SK-N-SH (cell line): ENCODE data around the gene FADS3. TPM values are rescaled to one million over a fixed set of nuclear protein-coding genes. Genes with fewer than 3 reads are reported as not detected.

ENCODE experiments used
- CTCF ChIA-PET: fragments of 300-600, 350-600 bp; formaldehyde crosslinking; extraction: SDS; loops from one replicate; lab custom pipeline; 2021; lab: Yijun Ruan, JAX
- POLR2A ChIA-PET: fragments of 350-600 bp; sonication (Branson Sonifier 250); formaldehyde crosslinking; extraction: SDS; loops from one replicate; lab custom pipeline; 2020; ENCODE audit warnings: antibody characterized with exemption, inconsistent platforms; lab: Yijun Ruan, JAX
- DNase-seq: peaks from one replicate; pipeline ENCODE4 v3.0.0; 2012
- H2AFZ ChIP-seq: fragments of 200-600 bp; sonication (generic); 2 replicates; pipeline ENCODE4 v1.8.1; 2016; ENCODE audit warnings: antibody characterized with exemption, mild to moderate bottlenecking, low read depth
- H3F3A ChIP-seq: fragments of 200-600 bp; sonication (generic); replicated peaks from 2 replicates; pipeline ENCODE3; 2016; ENCODE audit warnings: antibody characterized with exemption, mild to moderate bottlenecking; ENCODE audit not compliant: insufficient read depth
- H3K27ac ChIP-seq, 2 experiments: fragments of 200-500 bp in 1 of 2; fragments of 200-600 bp in 1 of 2; sonication (Bioruptor generic) in 1 of 2; sonication (generic), shearing (Covaris generic) in 1 of 2; 2 replicates each; pipeline versions ENCODE4 v1.5.1 to v1.6.1; 2014 to 2016; ENCODE audit warnings: low read depth in 2 of 2, inconsistent platforms in 1 of 2, low read length in 1 of 2, mild to moderate bottlenecking in 1 of 2, mixed read lengths in 1 of 2
- H3K27me3 ChIP-seq: fragments of 200-600 bp; sonication (generic), shearing (Covaris generic); 2 replicates; pipeline ENCODE4 v1.6.1; 2016; ENCODE audit warnings: mixed run types; ENCODE audit not compliant: insufficient read depth
- H3K36me3 ChIP-seq, 2 experiments: fragments of 200-500 bp in 1 of 2; fragments of 200-600 bp in 1 of 2; sonication (Bioruptor generic) in 1 of 2; sonication (generic) in 1 of 2; replicated peaks in 1 of 2; 2 replicates each; pipeline versions ENCODE3 to v1.5.1; 2014 to 2016; ENCODE audit warnings: low read length in 1 of 2, mild to moderate bottlenecking in 1 of 2; ENCODE audit not compliant: insufficient read depth in 2 of 2, control insufficient read depth in 1 of 2
- H3K4me1 ChIP-seq, 2 experiments: fragments of 200-500 bp in 1 of 2; fragments of 200-600 bp in 1 of 2; sonication (Bioruptor generic) in 1 of 2; sonication (generic), shearing (Covaris generic) in 1 of 2; 2 replicates each; pipeline versions ENCODE4 v1.5.1 to v1.6.1; 2014 to 2016; ENCODE audit warnings: low read depth in 1 of 2, low read length in 1 of 2, mixed run types in 1 of 2; ENCODE audit not compliant: insufficient read depth in 2 of 2, control insufficient read depth in 1 of 2
- H3K4me2 ChIP-seq: fragments of 200-600 bp; sonication (generic), shearing (Covaris generic); 2 replicates; pipeline ENCODE4 v1.6.1; 2017; ENCODE audit warnings: mixed run types
- H3K4me3 ChIP-seq, 2 experiments: fragments of 200-500 bp in 1 of 2; fragments of 200-600 bp in 1 of 2; sonication (Bioruptor generic) in 1 of 2; sonication (generic), shearing (Covaris generic) in 1 of 2; 2 replicates each; pipeline versions ENCODE4 v1.5.1 to v1.8.1; 2014 to 2016; ENCODE audit warnings: low read depth in 2 of 2, inconsistent platforms in 1 of 2, low read length in 1 of 2, mild to moderate bottlenecking in 1 of 2, mixed read lengths in 1 of 2, moderate library complexity in 1 of 2
- H3K79me2 ChIP-seq: fragments of 200-600 bp; sonication (generic); 2 replicates; pipeline ENCODE4 v1.8.1; 2017; ENCODE audit warnings: mild to moderate bottlenecking; ENCODE audit not compliant: insufficient read depth
- H3K9ac ChIP-seq: fragments of 200-600 bp; sonication (generic); 2 replicates; pipeline ENCODE4 v1.6.1; 2017; ENCODE audit warnings: mixed run types
- H3K9me2 ChIP-seq: fragments of 200-600 bp; sonication (generic); 2 replicates; pipeline ENCODE4 v1.6.1; 2017; ENCODE audit warnings: mixed run types
- H3K9me3 ChIP-seq: fragments of 200-600 bp; sonication (generic); 2 replicates; pipeline ENCODE4 v1.6.1; 2017; ENCODE audit warnings: mixed run types, mild to moderate bottlenecking, moderate library complexity
- H4K20me1 ChIP-seq: fragments of 200-600 bp; sonication (generic); 2 replicates; pipeline ENCODE4 v1.6.1; 2017; ENCODE audit warnings: mild to moderate bottlenecking, mixed run types; ENCODE audit not compliant: insufficient read depth
- ELF1 ChIP-seq: IDR thresholded peaks from 2 replicates; pipeline ENCODE4 v1.4.0; 2012
- EP300 ChIP-seq, 2 experiments: IDR thresholded peaks; 2 replicates each; pipeline versions ENCODE4 v1.4.0 to v1.6.1; 2012; ENCODE audit warnings: borderline replicate concordance in 1 of 2, low read depth in 1 of 2, low read length in 1 of 2
- EZH2phosphoT487 ChIP-seq: fragments of 200-600 bp; sonication (generic); IDR thresholded peaks from 2 replicates; pipeline ENCODE4 v1.6.1; 2017; ENCODE audit warnings: low read depth, mixed run types, mild to moderate bottlenecking, antibody characterized with exemption, moderate library complexity, borderline replicate concordance
- FOSL2 ChIP-seq: IDR thresholded peaks from 2 replicates; pipeline ENCODE4 v1.4.0; 2012; ENCODE audit warnings: low read depth, mild to moderate bottlenecking, moderate library complexity, borderline replicate concordance
- FOXJ3 ChIP-seq: sonication (generic); formaldehyde crosslinking; IDR thresholded peaks from 2 replicates; pipeline ENCODE4 v1.5.1; 2020; ENCODE audit warnings: mild to moderate bottlenecking, missing genetic modification reagents
- GABPA ChIP-seq: IDR thresholded peaks from 2 replicates; pipeline ENCODE4 v1.4.0; 2012; ENCODE audit warnings: low read depth, mild to moderate bottlenecking
- GATA2 ChIP-seq: sonication (generic); formaldehyde crosslinking; IDR thresholded peaks from 2 replicates; pipeline ENCODE4 v1.5.0; 2020; ENCODE audit warnings: mild to moderate bottlenecking, missing genetic modification reagents
- MAX ChIP-seq: IDR thresholded peaks from 2 replicates; pipeline ENCODE4 v1.4.0; 2012; ENCODE audit warnings: low read depth
- NFIC ChIP-seq: IDR thresholded peaks from 2 replicates; pipeline ENCODE4 v1.4.0; 2012; ENCODE audit warnings: borderline replicate concordance
- NRF1 ChIP-seq: IDR thresholded peaks from 2 replicates; pipeline ENCODE4 v1.6.1; 2012; ENCODE audit warnings: low read depth, mild to moderate bottlenecking, low read length
- PBX3 ChIP-seq: IDR thresholded peaks from 2 replicates; pipeline ENCODE4; 2012
- REST ChIP-seq: IDR thresholded peaks from 2 replicates; pipeline ENCODE4 v1.6.1; 2012; ENCODE audit warnings: mild to moderate bottlenecking, low read depth, low read length, moderate library complexity
- RFX5 ChIP-seq: IDR thresholded peaks from 2 replicates; pipeline ENCODE4 v1.6.1; 2012; ENCODE audit warnings: mild to moderate bottlenecking, improper control_type of control experiment, low read length
- SIN3A ChIP-seq: IDR thresholded peaks from 2 replicates; pipeline ENCODE4 v1.6.1; 2012; ENCODE audit warnings: low read depth, mild to moderate bottlenecking, low read length, moderate library complexity, borderline replicate concordance
- TAF1 ChIP-seq: IDR thresholded peaks from 2 replicates; pipeline ENCODE4 v1.6.1; 2012; ENCODE audit warnings: low read depth, mild to moderate bottlenecking, low read length, moderate library complexity, borderline replicate concordance
- USF1 ChIP-seq: IDR thresholded peaks from 2 replicates; pipeline ENCODE4 v1.4.0; 2012; ENCODE audit warnings: low read depth, borderline replicate concordance
- WGBS: methylation state at CpG from one replicate; pipeline ENCODE4 v1.1.6; 2017; ENCODE audit warnings: low lambda C conversion rate; 5-methylcytosine and 5-hydroxymethylcytosine counted together
- polyA plus RNA-seq, 3 experiments: library from polyadenylated mRNA; depleted of rRNA; stranded (reverse); fragments of >200 nt; gene quantifications; 2 replicates each; pipeline ENCODE4 v1.2.3, GENCODE V29; 2012

Gene FADS3
- polyA plus RNA-seq (2012; rRNA removed), result 93.3 and 116 TPM in 2 replicates
- 20.9 and 32.5 TPM in 2 replicates for polyA plus RNA-seq (2012; cell fraction: cytosol; rRNA removed)
- polyA plus RNA-seq (2012; cell fraction: nucleus; rRNA removed), result 761 and 764 TPM in 2 replicates

GRCh38 chr11:61891331-61892084 lies at the start of gene FADS3:
FADS3 (minus strand) TSS chr11:61891545; CDS start chr11:61891381, 164 bp downstream.
- H4K20me1 ChIP-seq, result no peaks in the 10 kb centered on the region
- no peaks in the 10 kb centered on the region for H3K27me3 ChIP-seq
- H2AFZ ChIP-seq, result peak within 1 kb of the TSS; percentile 83; the same call in 1 of the 2 replicates
- CTCF ChIA-PET, result interaction anchor here (1.1 to 4.4 kb wide), 9 partner anchors 10 to 216 kb away, joined by 3 to 34 read pairs (median 12); no protein-coding TSS in a partner anchor
- peak within 1 kb of the TSS; percentile 77 to 81 for H3K4me3 ChIP-seq
- peak; percentile 96 for DNase-seq
- H3K79me2 ChIP-seq, result peaks cover 36% of the 10 kb centered on the region
- no peaks in the 10 kb centered on the region for H3K36me3 ChIP-seq
- H3K4me1 ChIP-seq, result peaks cover 7 to 14% of the 10 kb centered on the region in 2 experiments; a peak in 3 of 4 replicates
- peaks cover 42% of the 10 kb centered on the region for H3F3A ChIP-seq
- POLR2A ChIA-PET, result interaction anchor here (1.1 kb wide), 1 partner anchor 10 kb away, joined by 4 read pairs; no protein-coding TSS in a partner anchor
- H3K9me3 ChIP-seq, result no peaks in the 10 kb centered on the region
- TF ChIP-seq FOXJ3 (CRISPR knock-in tag) (no peak), GABPA (no peak), NRF1 (peak; percentile 20; the same call in 1 of the 2 replicates), REST (no peak), USF1 (no peak), PBX3 (no peak), TAF1 (no peak), EP300 (IDR thresholded peaks at IDR 0.05; ENCODE audit: borderline replicate concordance in 1 of 2, low read depth in 1 of 2, low read length in 1 of 2) (no peak)
- no peaks in the 10 kb centered on the region for H3K9me2 ChIP-seq
- H3K27ac ChIP-seq, result peak within 1 kb of the TSS; percentile 24 to 31; a peak in 2 of 4 replicates
- WGBS, result under 1% methylated on average over 17 of the region's 96 CpGs
- H3K4me2 ChIP-seq, result peak within 1 kb of the TSS; percentile 99
- peak within 1 kb of the TSS; percentile 80 for H3K9ac ChIP-seq

- H3K4me1 ChIP-seq, result no peaks in the 10 kb centered on the region
- 69% methylated on average over 10 of the region's 10 CpGs for WGBS
- H3K27me3 ChIP-seq, result no peaks in the 10 kb centered on the region
- no peak overlapping the region for H3K4me3 ChIP-seq
- no peak for DNase-seq
- H3K79me2 ChIP-seq, result no peaks in the 10 kb centered on the region
- CTCF ChIA-PET, result interaction anchor here (0.7 to 5.5 kb wide), 3 partner anchors 42 to 268 kb away, joined by 3 to 54 read pairs (median 6); no protein-coding TSS in a partner anchor
- POLR2A ChIA-PET, result no interaction called here
- no peaks in the 10 kb centered on the region for H3F3A ChIP-seq
- H4K20me1 ChIP-seq, result no peaks in the 10 kb centered on the region
- no peaks in the 10 kb centered on the region for H3K9me2 ChIP-seq
- no peak overlapping the region for H3K4me2 ChIP-seq
- no peak overlapping the region for H3K9ac ChIP-seq
- H3K27ac ChIP-seq, result no peak overlapping the region
- H3K36me3 ChIP-seq, result no peaks in the 10 kb centered on the region
- H3K9me3 ChIP-seq, result peaks cover 10% of the 10 kb centered on the region; the same call in 1 of the 2 replicates
- H2AFZ ChIP-seq, result no peak overlapping the region
- TF ChIP-seq MAX (no peak), ELF1 (no peak), RFX5 (no peak), NFIC (no peak), EZH2phosphoT487 (no peak), GATA2 (CRISPR knock-in tag) (no peak), SIN3A (no peak), REST (no peak), FOSL2 (no peak)
Measured at GRCh38 chr11:61940466-61940865, 49.1 kb upstream of the FADS3 start.
